ENCODE data around the gene CDH4. TPM values are rescaled to one million over a fixed set of nuclear protein-coding genes. Genes with fewer than 3 reads are reported as not detected.

CDH4 gene
- total and polyA plus RNA-seq, 8 donors: under 0.01 to 2.2 (median 0.11) TPM; not detected in 2

DNA sequence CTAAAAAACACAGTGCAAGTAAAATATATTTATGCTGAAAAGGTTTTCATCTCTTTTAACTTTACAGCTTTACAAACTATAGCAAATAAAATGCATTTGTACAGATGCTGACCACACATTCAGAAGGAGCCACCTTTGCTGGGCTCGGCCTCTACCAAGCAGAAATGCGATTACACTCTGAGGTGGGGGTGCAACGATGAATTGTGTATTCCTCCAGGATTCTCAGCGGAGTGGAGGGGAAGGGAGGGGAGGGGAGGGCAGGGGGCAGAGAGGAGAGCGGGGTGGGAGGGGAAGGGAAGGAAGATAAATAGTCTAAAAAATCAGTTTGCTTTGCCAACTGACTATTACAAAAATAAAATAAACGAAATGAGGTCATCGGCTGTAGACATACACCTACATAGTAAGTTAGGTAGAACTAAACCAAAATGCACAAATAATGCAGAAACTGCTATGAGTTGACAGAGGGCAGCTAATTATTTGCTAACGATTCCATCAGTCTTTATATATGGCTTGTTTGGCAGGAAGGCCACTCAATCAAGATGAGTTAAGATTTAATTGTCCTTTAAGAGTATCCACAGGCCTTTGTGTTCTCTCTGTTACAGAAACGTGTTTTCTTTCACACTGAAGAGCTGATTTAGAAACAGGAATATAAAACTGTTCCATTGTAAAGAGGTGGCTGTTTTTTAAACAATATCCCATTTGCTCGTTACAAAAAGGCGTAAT is 723.5 kb downstream of the CDH4 start:
- intact Hi-C loops (cut with DNase I; ENCODE audit: low total_unique reads): no loop called here
- TF ChIP-seq POLR2AphosphoS5 (IDR thresholded peaks at IDR 0.05) (no peak), POLR2A (IDR thresholded peaks at IDR 0.05) (no peak), EP300 (IDR thresholded peaks at IDR 0.05) (no peak)
- TF ChIP-seq, protein P1, sequence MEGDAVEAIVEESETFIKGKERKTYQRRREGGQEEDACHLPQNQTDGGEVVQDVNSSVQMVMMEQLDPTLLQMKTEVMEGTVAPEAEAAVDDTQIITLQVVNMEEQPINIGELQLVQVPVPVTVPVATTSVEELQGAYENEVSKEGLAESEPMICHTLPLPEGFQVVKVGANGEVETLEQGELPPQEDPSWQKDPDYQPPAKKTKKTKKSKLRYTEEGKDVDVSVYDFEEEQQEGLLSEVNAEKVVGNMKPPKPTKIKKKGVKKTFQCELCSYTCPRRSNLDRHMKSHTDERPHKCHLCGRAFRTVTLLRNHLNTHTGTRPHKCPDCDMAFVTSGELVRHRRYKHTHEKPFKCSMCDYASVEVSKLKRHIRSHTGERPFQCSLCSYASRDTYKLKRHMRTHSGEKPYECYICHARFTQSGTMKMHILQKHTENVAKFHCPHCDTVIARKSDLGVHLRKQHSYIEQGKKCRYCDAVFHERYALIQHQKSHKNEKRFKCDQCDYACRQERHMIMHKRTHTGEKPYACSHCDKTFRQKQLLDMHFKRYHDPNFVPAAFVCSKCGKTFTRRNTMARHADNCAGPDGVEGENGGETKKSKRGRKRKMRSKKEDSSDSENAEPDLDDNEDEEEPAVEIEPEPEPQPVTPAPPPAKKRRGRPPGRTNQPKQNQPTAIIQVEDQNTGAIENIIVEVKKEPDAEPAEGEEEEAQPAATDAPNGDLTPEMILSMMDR (IDR thresholded peaks at IDR 0.05): no peak
- Histone ChIP-seq H3K9me3 (no peaks in the 10 kb centered on the region), H3K36me3 (peaks cover 25 to 82% (median 76%) of the 10 kb centered on the region in 4 donors), H3K27ac (no peak overlapping the region), H3K4me3 (no peak overlapping the region), H3K4me1 (no peaks in the 10 kb centered on the region), H3K27me3 (no peaks in the 10 kb centered on the region)
- DNase-seq: no peak
- 78 to 84% (median 82%) methylated on average over 11 of the region's 11 CpGs for WGBS, 5 donors

DNA sequence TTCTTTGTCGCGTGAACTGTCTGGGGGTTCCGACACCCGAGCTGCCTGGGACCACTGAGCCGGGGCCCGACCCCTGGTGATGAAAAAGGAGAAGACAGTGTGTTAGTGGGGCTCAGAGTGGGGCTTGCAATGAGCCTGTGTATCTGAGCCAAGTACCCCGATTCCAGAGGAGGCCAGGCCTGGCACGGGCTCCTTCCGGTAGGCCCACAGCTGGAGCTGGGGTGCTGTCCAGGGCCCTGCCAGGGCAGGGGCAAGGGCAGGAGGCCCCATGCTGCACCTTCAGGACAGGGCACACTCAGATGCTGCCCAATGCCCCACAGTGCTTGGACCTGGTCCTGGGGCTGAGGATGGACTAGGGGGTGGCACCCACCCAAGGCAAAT is 724.2 kb downstream of the CDH4 start:
- DNase-seq: no peak
- Histone ChIP-seq H3K36me3 (peaks cover 25 to 86% (median 78%) of the 10 kb centered on the region in 4 donors), H3K4me1 (peaks cover 0 to 5% (median 0%) of the 10 kb centered on the region in 4 donors), H3K27ac (no peak overlapping the region), H3K27me3 (no peaks in the 10 kb centered on the region), H3K4me3 (no peak overlapping the region), H3K9me3 (no peaks in the 10 kb centered on the region)
- WGBS, 5 donors: 83 to 99% (median 92%) methylated on average over 9 of the region's 9 CpGs
- intact Hi-C loops (cut with DNase I; ENCODE audit: low total_unique reads): no loop called here
- TF ChIP-seq POLR2A (IDR thresholded peaks at IDR 0.05): no peak

DNA sequence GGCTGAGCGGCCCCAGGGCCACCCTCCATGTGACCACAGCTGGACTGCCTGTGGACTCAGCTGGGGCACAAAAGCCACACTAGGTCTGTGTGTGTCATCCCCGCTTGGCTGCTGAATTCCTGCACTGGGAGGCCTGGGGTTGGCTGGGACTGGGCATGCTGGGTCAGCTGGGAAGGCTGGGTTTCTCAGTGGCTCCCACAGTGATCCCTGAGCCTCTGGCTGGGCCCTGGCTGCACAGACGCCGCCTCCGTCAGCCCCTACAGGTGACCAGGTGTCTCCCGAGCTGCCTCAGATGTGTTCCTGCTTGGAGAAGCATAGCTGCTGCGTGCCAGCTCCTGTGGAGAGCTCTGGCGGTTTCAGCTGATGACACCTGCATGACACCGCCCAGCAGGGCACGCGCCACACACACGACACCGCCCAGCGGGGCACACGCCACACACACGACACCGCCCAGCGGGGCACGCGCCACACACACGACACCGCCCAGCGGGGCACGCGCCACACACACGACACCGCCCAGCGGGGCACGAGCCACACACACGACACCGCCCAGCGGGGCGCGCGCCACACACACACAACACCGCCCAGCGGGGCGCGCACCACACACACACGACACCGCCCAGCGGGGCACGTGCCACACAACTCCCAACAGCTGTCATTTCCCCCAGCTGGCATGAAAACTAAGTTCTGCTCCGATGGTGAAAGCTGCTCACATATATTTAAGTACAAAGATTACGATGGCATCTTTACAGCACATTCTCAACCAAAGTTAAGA is 724.8 kb downstream of the CDH4 start:
- Histone ChIP-seq H3K4me3 (no peak overlapping the region), H3K27ac (no peak overlapping the region), H3K9me3 (no peaks in the 10 kb centered on the region), H3K36me3 (peaks cover 25 to 81% (median 76%) of the 10 kb centered on the region in 4 donors), H3K27me3 (no peaks in the 10 kb centered on the region), H3K4me1 (peaks cover 0 to 7% (median 0%) of the 10 kb centered on the region in 4 donors)
- 96 to 99% (median 97%) methylated on average over 16 to 45 of the region's 45 CpGs for WGBS, 5 donors
- intact Hi-C loops (cut with DNase I; ENCODE audit: low total_unique reads): no loop called here
- no peak for DNase-seq
- TF ChIP-seq POLR2A (IDR thresholded peaks at IDR 0.05): no peak
- TF ChIP-seq, protein P1 (IDR thresholded peaks at IDR 0.05): no peak
- no peak for TF ChIP-seq EP300 (IDR thresholded peaks at IDR 0.05)
- TF ChIP-seq POLR2AphosphoS5 (IDR thresholded peaks at IDR 0.05): no peak

DNA sequence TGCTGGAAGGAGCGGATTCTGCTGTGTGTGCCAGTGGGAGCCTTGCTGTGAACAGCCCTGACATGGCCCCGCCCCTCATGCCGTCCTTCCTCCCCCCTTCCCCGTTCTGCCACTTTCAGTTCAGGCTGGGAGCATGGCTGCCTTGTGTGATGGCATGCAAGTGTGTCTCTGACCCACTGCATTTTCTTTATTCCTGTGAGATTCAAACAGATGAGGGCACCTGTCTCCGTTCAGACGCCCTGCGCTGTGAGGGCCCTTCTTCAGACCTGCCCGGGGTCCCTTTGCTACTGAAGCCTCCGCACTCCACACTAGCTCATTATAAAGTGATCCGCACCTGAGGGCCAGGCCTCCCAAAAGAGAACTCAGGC is 725.3 kb downstream of the CDH4 start:
- Histone ChIP-seq H3K36me3 (peaks cover 25 to 76% (median 70%) of the 10 kb centered on the region in 4 donors), H3K27ac (no peak overlapping the region), H3K4me3 (no peak overlapping the region), H3K27me3 (no peaks in the 10 kb centered on the region), H3K4me1 (peaks cover 0 to 7% (median 0%) of the 10 kb centered on the region in 4 donors), H3K9me3 (no peaks in the 10 kb centered on the region)
- DNase-seq: no peak
- intact Hi-C loops (cut with DNase I; ENCODE audit: low total_unique reads): no loop called here
- no peak for TF ChIP-seq EP300 (IDR thresholded peaks at IDR 0.05)
- no peak for TF ChIP-seq POLR2A (IDR thresholded peaks at IDR 0.05)
- TF ChIP-seq POLR2AphosphoS5 (IDR thresholded peaks at IDR 0.05): no peak
- TF ChIP-seq, protein P1 (IDR thresholded peaks at IDR 0.05): no peak
- 90 to 96% (median 95%) methylated on average over 10 of the region's 10 CpGs for WGBS, 5 donors
